K562 (cell line): Measurements from ENCODE around the gene PPM1L. TPM values are rescaled to one million over a fixed set of nuclear protein-coding genes. Genes with fewer than 3 reads are reported as not detected.

Source experiments
- CBX1 ChIP-seq: sonication (generic); IDR thresholded peaks from 2 replicates; pipeline ENCODE4 v1.6.1; 2016; ENCODE audit warnings: antibody characterized with exemption, low read depth, mild to moderate bottlenecking
- CXXC5 ChIP-seq: fragments of 250-450 bp; sonication (Bioruptor Pico); IDR thresholded peaks from 2 replicates; pipeline ENCODE4 v1.8.0; 2022; ENCODE audit warnings: inconsistent platforms, mild to moderate bottlenecking, moderate library complexity
- FIP1L1 ChIP-seq: fragments of 200-400 bp; formaldehyde crosslinking; IDR thresholded peaks from 2 replicates; pipeline ENCODE4 v1.6.1; 2018; ENCODE audit warnings: mild to moderate bottlenecking, low read depth, low read length; ENCODE audit not compliant: poor library complexity, severe bottlenecking
- MAFG ChIP-seq: fragments of 450-650 bp; conservative IDR thresholded peaks from 2 replicates; pipeline ENCODE4 v1.6.1; 2016; ENCODE audit warnings: missing genetic modification characterization, missing compliant biosample characterization
- NR2F6 ChIP-seq: fragments of 450-650 bp; formaldehyde crosslinking; IDR thresholded peaks from 2 replicates; pipeline ENCODE4 v1.4.0; 2020; ENCODE audit warnings: mild to moderate bottlenecking
- NR3C1 ChIP-seq: sonication (generic); formaldehyde crosslinking; IDR thresholded peaks from 2 replicates; pipeline ENCODE4 v1.8.1; 2022; ENCODE audit warnings: missing genetic modification reagents
- SAFB ChIP-seq: fragments of 200-400 bp; formaldehyde crosslinking; IDR thresholded peaks from 2 replicates; pipeline ENCODE4 v1.6.1; 2017; ENCODE audit warnings: low read depth, low read length, borderline replicate concordance
- ZNF197 ChIP-seq: fragments of 200-800 bp; sonication (Bioruptor generic); IDR thresholded peaks from 2 replicates; pipeline ENCODE4 v1.6.1; 2016; ENCODE audit warnings: low read depth, missing genetic modification characterization, missing compliant biosample characterization
- ZNF217 ChIP-seq: sonication (generic); formaldehyde crosslinking; IDR thresholded peaks from 2 replicates; pipeline ENCODE4 v1.8.0; 2022; ENCODE audit warnings: mild to moderate bottlenecking, missing genetic modification reagents
- ZNF311 ChIP-seq: fragments of 250-450 bp; sonication (Bioruptor Pico); IDR thresholded peaks from 2 replicates; pipeline ENCODE4 v1.4.0; 2020; ENCODE audit warnings: mild to moderate bottlenecking, moderate library complexity
- polyA plus RNA-seq, 8 experiments: library from polyadenylated mRNA; depleted of rRNA in 4 of 8; stranded (reverse) in 5 of 8; unstranded in 3 of 8; fragments of >200 nt; fragmentation: Nextera tagmentation in 2 of 8; fragmentation: Illumina TruSeq in 1 of 8; extraction: Ambion mirVana in 2 of 8; extraction: Trizol in 1 of 8; gene quantifications; 2 replicates each; pipeline versions ENCODE4 v1.2.1 to v1.2.3, GENCODE V29; 2011 to 2014; ENCODE audit warnings: inconsistent platforms in 1 of 8, missing spikeins in 1 of 8
- total RNA-seq, 7 experiments: library from RNA; depleted of rRNA in 6 of 7; stranded (reverse); fragments of >200 nt in 6 of 7; fragmentation: Illumina TruSeq in 2 of 7; extraction: Trizol in 2 of 7; gene quantifications; 2 replicates each; pipeline versions ENCODE4 v1.2.1 to v1.2.3, GENCODE V29; 2011 to 2021; ENCODE audit warnings: low replicate concordance in 1 of 7
- TF ChIP-seq, protein P1 (sequence below), 2 experiments: fragments of 200-800 bp in 1 of 2; sonication (Bioruptor generic) in 1 of 2; sonication (generic) in 1 of 2; formaldehyde crosslinking in 1 of 2; IDR thresholded peaks in 1 of 2; conservative IDR thresholded peaks in 1 of 2; 2 replicates each; pipeline versions ENCODE4 v1.5.0 to v1.6.1; 2016 to 2020; ENCODE audit warnings: missing compliant biosample characterization in 1 of 2, missing genetic modification characterization in 1 of 2, missing genetic modification reagents in 1 of 2

PPM1L gene
- total and polyA plus RNA-seq, 9 of the 15 experiments (the other 6 are each of a cell fraction or from before 2014, with no cell fraction given): 0.01 to 0.41 (median 0.14) TPM

DNA sequence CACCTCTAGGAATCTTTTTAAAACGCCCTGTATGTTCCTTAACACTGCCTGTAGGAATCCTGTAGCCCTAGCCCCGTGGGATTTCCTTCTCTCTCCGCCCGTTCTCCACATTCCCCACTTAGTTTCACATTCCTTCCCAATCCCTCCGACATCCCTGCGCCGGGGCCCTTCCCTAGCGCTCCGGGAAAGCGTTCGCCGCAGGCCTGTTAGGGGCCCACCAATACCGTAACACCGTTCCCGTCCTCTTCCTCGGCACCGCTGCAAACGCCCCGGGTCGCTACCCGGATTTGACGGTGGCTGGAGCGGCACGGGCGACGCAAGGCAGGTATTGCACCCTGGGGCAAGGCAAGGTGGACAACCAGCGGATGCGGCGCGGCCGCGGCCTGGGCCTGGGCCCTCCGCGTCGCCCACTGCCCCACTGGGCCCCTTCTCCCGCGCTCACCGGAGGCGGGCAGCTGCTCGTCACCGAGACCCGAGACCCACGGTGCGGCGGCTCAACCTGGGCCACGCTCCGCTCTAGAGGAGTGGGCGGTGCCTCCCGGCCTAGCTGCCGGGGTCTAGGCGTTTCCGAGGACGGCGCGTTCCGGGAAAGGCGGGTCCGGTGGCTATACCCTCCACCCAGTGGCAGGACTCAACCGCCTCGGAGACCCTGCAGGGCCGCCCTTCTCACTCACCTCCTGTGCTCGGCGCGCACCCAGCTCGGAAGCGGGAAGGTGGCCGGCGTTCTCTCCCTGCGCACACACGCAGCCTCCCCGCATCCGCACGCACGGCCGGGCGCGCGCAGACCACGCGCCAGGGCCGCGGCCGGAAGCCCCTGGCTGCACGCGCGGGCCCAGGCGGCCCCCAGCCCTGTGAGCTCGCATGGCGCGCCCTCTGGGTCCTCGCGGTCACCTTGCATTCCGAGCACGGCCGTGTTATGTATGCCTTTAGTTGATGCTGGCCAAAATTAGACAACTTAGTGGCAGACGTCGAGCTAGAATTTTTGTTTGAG lies 348.8 kb downstream of the PPM1L start, which contains the start of gene B3GALNT1 (continued):
- no peak for TF ChIP-seq ZNF197 (CRISPR knock-in tag)
- TF ChIP-seq NR2F6: no peak
- TF ChIP-seq FIP1L1: no peak
- TF ChIP-seq SAFB: no peak
- TF ChIP-seq NR3C1 (CRISPR knock-in tag): no peak
- TF ChIP-seq CBX1: no peak
- no peak for TF ChIP-seq ZNF217 (CRISPR knock-in tag)
- TF ChIP-seq, protein P1, sequence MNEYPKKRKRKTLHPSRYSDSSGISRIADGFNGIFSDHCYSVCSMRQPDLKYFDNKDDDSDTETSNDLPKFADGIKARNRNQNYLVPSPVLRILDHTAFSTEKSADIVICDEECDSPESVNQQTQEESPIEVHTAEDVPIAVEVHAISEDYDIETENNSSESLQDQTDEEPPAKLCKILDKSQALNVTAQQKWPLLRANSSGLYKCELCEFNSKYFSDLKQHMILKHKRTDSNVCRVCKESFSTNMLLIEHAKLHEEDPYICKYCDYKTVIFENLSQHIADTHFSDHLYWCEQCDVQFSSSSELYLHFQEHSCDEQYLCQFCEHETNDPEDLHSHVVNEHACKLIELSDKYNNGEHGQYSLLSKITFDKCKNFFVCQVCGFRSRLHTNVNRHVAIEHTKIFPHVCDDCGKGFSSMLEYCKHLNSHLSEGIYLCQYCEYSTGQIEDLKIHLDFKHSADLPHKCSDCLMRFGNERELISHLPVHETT (CRISPR knock-in tag; conservative IDR thresholded peaks at IDR 0.05 in 1 of 2, IDR thresholded peaks at IDR 0.05 in 1 of 2): no peak
- TF ChIP-seq MAFG: no peak
- no peak for TF ChIP-seq ZNF311 (CRISPR knock-in tag)
- TF ChIP-seq CXXC5 (CRISPR knock-in tag): 0 out of 2 replicates have a peak, but pooled peaks have one; percentile 28
- TF ChIP-seq, all 486 proteins: peak for 6
